Measurements from ENCODE around the gene CTTN. TPM values are rescaled to one million over a fixed set of nuclear protein-coding genes. Genes with fewer than 3 reads are reported as not detected.

CTTN gene
- total and polyA plus RNA-seq, 8 donors: 69.8 to 390 (median 289) TPM

- H3K36me3 ChIP-seq: peaks cover 0 to 15% (median 9%) of the 10 kb centered on the region in 4 donors
- H3K4me1 ChIP-seq: peaks cover 0 to 11% (median 0%) of the 10 kb centered on the region in 4 donors
- DNase-seq: no peak
- no peak overlapping the region for H3K27ac ChIP-seq
- H3K4me3 ChIP-seq: no peak overlapping the region
- intact Hi-C loops (cut with DNase I; ENCODE audit: low total_unique reads): no loop called here
- no peak for TF ChIP-seq POLR2AphosphoS5 (IDR thresholded peaks at IDR 0.05)
- no peak for TF ChIP-seq POLR2A (IDR thresholded peaks at IDR 0.05)
- no peak for TF ChIP-seq CTCF (IDR thresholded peaks at IDR 0.05)
- TF ChIP-seq EP300 (IDR thresholded peaks at IDR 0.05): no peak
- WGBS, 5 donors: 79 to 87% (median 82%) methylated on average over 16 to 18 of the region's 18 CpGs
- H3K27me3 ChIP-seq: no peaks in the 10 kb centered on the region
- H3K9me3 ChIP-seq: no peaks in the 10 kb centered on the region
Observed at GRCh38 chr11:70473873-70474690, 75.8 kb downstream of the CTTN start.

- peaks cover 0 to 15% (median 9%) of the 10 kb centered on the region in 4 donors for H3K36me3 ChIP-seq
- H3K4me3 ChIP-seq: no peak overlapping the region
- no peaks in the 10 kb centered on the region for H3K27me3 ChIP-seq
- peaks cover 0 to 5% (median 0%) of the 10 kb centered on the region in 4 donors for H3K4me1 ChIP-seq
- DNase-seq: no peak
- intact Hi-C loops (cut with DNase I; ENCODE audit: low total_unique reads): no loop called here
- H3K27ac ChIP-seq: no peak overlapping the region
- TF ChIP-seq POLR2A (IDR thresholded peaks at IDR 0.05): no peak
- no peak for TF ChIP-seq CTCF (IDR thresholded peaks at IDR 0.05)
- TF ChIP-seq EP300 (IDR thresholded peaks at IDR 0.05): no peak
- TF ChIP-seq POLR2AphosphoS5 (IDR thresholded peaks at IDR 0.05): no peak
- 91 to 94% (median 93%) methylated on average over 7 to 8 of the region's 8 CpGs for WGBS, 5 donors
- no peaks in the 10 kb centered on the region for H3K9me3 ChIP-seq
Observed at GRCh38 chr11:70474710-70475109, 76.4 kb downstream of the CTTN start.

GRCh38 chr11:70476669-70477068 is 78.3 kb downstream of the CTTN start:
- no peak for TF ChIP-seq POLR2AphosphoS5 (IDR thresholded peaks at IDR 0.05)
- no peak for TF ChIP-seq CTCF (IDR thresholded peaks at IDR 0.05)
- no peak for TF ChIP-seq POLR2A (IDR thresholded peaks at IDR 0.05)
- no peak for TF ChIP-seq EP300 (IDR thresholded peaks at IDR 0.05)
- Histone ChIP-seq H3K27ac (no peak overlapping the region), H3K4me1 (no peaks in the 10 kb centered on the region), H3K9me3 (no peaks in the 10 kb centered on the region), H3K4me3 (no peak overlapping the region), H3K27me3 (no peaks in the 10 kb centered on the region), H3K36me3 (peaks cover 0 to 15% (median 9%) of the 10 kb centered on the region in 4 donors)
- no peak for DNase-seq
- intact Hi-C loops (cut with DNase I; ENCODE audit: low total_unique reads): no loop called here
- WGBS, 5 donors: 79 to 93% (median 85%) methylated on average over 2 to 4 of the region's 4 CpGs

GRCh38 chr11:70477176-70477575 is 78.8 kb downstream of the CTTN start:
- no peaks in the 10 kb centered on the region for H3K27me3 ChIP-seq
- intact Hi-C loops (cut with DNase I; ENCODE audit: low total_unique reads): no loop called here
- WGBS, 5 donors: 90 to 95% (median 94%) methylated on average over 6 of the region's 6 CpGs
- TF ChIP-seq CTCF (IDR thresholded peaks at IDR 0.05): no peak
- no peak for TF ChIP-seq POLR2A (IDR thresholded peaks at IDR 0.05)
- no peak for DNase-seq
- H3K9me3 ChIP-seq: no peaks in the 10 kb centered on the region
- peaks cover 0 to 5% (median 2%) of the 10 kb centered on the region in 4 donors for H3K4me1 ChIP-seq
- no peak overlapping the region for H3K4me3 ChIP-seq
- H3K27ac ChIP-seq: no peak overlapping the region
- H3K36me3 ChIP-seq: peaks cover 0 to 15% (median 8%) of the 10 kb centered on the region in 4 donors
